Measurements from ENCODE around the gene COX4I2.
"Not testable (repeated sequence)": the region's sequence is repeated elsewhere in the genome, so short reads cannot be mapped to it uniquely, and the experiment has no call there.

Gene COX4I2

DNA sequence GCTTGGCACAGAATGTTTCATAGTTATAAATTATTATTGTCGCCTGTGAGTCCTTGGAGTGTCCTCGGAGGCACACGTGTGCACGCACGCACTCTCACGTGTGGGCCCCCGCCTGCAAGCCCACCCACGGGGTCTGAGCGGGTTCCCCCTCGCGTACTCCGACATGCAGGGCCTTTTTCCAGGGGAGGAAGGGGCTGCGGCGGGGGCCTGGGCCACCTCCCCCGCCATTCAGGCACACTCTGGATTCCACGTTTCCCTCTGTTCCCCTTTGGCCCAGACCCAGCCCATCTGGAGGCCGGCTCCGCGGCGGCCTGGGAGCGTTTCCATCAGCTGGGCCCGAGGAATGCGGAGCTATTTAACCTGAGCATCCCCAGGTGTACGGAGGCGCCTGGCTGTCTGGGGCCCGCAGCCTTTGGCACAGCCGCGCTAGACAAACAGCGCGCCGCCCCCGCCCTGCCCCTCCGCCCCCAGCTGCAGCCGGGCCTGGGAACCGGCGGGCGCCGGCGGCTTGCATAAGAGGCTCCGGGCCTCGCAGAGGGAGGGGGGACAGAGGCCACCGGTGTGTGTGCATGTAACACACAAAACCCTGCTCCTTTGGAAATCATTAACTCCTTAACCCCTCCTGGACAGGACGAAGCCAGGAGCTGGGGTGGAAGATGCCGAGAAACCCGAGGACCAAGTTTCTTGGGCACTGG lies 29.3 kb upstream of the COX4I2 start:
- DNase-seq, result no peak

DNA sequence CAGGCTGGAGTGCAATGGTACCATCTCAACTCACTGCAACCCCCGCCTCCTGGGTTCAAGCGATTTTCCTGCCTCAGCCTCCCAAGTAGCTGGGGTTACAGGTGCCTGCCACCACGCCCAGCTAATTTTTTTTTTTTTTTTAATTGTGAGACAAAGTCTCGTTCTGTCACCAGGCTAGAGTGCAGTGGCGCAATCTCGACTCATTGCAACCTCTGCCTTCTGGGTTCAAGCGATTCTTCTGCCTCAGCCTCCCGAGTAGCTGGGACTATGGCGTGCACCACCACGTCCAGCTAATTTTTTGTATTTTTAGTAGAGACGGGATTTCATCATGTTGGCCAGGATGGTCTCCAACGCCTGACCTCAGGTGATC lies 25.5 kb upstream of the COX4I2 start:
- DNase-seq, result not testable (repeated sequence)

- DNase-seq, result no peak
Measured at GRCh38 chr20:31615416-31615815, 22.3 kb upstream of the COX4I2 start.

DNA sequence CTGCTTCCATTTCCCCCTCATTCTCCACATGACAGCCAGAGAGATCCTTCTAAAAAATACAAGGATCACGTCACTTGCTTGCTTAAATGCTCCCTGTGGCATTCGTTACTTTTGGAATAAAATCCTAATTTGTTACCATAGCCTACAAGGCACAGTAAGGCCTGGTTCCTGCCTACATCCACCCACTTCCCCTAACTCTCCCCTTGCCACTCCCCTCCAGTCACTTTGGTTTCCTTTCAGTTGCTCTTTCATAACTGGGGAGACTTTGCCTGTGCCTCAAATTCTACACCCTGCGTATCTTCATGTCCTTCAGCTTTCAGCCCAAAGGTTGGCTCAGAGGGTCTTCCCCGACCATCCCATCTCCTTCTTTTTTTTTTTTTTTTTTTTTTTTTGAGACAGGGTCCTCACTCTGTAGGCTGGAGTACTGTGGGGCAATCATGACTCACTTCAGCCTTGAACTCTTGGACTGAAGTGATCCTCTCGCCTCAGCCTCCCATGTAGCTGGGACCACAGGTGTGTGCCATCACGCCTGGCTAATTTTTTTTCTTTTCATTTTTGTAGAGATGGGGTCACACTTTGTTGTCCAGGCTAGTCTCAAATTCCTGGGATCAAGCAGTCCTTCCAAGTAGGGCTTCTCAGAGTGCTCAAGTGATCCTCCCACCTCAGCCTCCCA lies 20.1 kb upstream of the COX4I2 start:
- DNase-seq, result peak; percentile 81

- no peak for DNase-seq
Measured at GRCh38 chr20:31620246-31620645, 17.5 kb upstream of the COX4I2 start.

DNA sequence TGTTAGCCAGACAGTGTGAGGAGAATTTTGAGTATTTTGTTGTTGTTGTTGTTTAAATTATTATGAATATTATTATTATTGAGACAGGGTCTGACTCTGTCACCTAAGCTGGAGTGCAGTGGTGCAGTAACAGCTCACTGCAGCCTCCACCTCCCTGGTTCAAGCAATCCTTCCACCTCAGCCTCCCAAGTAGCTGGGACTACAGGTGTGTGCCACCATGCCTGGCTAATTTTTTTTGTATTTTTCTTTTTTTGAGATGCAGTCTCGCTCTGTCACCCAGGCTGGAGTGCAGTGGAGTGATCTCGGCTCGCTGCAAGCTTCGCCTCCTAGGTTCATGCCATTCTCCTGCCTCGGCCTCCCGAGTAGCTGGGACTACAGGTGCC lies 14.6 kb upstream of the COX4I2 start:
- not testable (repeated sequence) for DNase-seq

DNA sequence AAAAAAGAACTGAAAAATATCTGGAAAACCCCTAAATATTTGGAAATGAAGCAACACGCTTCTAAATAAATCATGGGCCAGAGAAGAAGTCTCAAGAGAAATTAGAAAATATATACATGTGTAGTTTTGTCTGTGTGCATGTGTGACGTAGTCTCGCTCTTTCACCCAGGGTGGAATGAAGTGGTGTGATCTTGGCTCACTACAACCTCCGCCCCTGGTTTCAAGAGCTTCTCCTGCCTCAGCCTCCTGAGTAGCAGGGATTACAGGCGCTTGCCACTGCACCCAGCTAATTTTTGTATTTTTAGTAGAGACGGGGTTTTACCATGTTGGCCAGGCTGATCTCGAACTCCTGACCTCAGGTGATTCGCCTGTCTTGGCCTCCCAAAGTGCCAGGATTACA lies 11.2 kb upstream of the COX4I2 start:
- DNase-seq, result not testable (repeated sequence)

GRCh38 chr20:31628057-31628456 lies 9.7 kb upstream of the COX4I2 start:
- not testable (repeated sequence) for DNase-seq

GRCh38 chr20:31630187-31630790 lies 7.4 kb upstream of the COX4I2 start:
- no peak for DNase-seq

GRCh38 chr20:31632548-31633338 lies 5.0 kb upstream of the COX4I2 start:
- DNase-seq, result no peak

- DNase-seq, result no peak
Measured at GRCh38 chr20:31633339-31633914, 4.3 kb upstream of the COX4I2 start.

- DNase-seq, result no peak
Measured at GRCh38 chr20:31638317-31638716, 605 bp downstream of the COX4I2 start.

GRCh38 chr20:31638816-31639215 lies 1.1 kb downstream of the COX4I2 start:
- DNase-seq, result no peak

DNA sequence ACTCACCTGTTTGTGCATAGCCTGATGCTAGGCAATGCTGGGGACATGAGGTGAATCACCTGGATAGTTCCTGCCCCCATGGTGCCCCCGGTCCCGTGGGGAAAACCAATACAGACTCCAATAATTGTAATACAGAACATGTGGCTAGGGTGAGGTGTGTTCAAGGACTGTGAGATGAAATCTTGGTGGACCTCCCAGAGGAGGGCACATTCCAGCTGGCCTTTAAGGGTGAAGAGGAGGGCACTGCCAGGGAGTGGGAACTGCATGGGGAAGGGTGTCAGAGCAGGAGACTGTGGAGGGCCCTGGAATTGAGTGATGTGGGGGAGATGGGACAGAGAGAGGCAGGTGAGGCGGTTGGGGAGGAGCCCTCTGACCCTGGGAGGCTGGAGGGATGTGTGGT lies 2.5 kb downstream of the COX4I2 start:
- no peak for DNase-seq

DNA sequence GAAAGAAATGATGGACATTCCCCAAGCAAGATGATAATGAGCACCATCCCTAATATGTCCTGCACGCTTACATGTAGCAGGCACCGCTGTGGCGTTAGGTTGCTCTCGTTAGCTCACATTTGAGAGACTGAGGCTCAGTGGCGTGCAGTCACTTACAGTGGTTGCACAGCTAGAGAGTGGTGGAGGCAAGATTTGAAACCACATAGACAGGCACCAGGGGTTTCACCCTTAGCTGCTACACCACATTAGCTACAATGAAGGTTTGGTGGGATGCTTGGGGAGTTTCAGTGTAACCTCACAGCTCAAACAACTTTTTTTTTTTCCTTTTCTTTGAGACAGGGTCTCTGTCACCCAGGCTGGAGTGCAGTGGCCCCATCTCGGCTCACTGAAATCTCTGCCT lies 3.7 kb downstream of the COX4I2 start:
- DNase-seq, result no peak

- no peak for DNase-seq
Measured at GRCh38 chr20:31642837-31643236, 5.1 kb downstream of the COX4I2 start.

- no peak for DNase-seq
Measured at GRCh38 chr20:31643522-31643921, 5.8 kb downstream of the COX4I2 start.

GRCh38 chr20:31644701-31645100 lies 7.0 kb downstream of the COX4I2 start:
- DNase-seq, result no peak

DNA sequence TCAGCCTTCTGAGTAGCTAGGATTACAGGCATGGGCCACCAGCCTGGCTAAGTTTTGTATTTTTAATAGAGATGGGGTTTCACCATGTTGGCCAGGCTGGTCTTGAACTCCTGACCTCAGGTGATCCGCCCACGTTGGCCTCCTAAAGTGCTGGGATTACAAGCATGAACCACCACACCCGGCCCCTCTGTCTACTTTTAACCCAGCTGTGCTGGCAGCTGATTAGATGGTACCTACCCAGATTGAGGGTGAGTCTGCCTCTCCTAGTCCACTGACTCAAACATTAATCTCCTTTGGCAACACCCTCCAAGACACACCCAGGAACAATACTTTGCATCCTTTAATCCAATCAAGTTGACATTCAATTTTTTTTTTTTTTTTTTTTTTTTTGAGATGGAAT lies 10.4 kb downstream of the COX4I2 start:
- not testable (repeated sequence) for DNase-seq

DNA sequence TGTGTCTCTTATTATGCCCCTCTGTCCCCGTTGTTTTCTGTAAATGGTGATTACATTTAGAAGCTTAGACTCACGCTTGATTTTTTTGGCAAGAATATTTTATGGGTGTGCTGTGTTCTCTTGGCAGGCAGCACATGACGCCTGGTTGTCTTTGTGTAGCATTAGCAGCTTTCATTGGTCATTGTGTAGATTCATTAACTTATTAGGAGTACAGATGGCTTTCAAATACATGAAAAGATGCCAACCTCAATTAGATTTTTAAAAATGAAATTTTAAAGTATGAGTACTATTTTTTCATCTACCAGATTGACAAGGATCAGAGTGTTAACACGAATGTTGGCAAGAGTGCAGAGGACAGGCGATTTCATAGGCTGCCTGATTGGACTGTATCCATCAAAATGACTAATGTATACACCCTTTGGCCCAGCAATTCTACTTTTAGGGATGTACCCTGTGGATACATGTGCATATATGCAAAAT lies 15.2 kb downstream of the COX4I2 start:
- no peak for DNase-seq

DNA sequence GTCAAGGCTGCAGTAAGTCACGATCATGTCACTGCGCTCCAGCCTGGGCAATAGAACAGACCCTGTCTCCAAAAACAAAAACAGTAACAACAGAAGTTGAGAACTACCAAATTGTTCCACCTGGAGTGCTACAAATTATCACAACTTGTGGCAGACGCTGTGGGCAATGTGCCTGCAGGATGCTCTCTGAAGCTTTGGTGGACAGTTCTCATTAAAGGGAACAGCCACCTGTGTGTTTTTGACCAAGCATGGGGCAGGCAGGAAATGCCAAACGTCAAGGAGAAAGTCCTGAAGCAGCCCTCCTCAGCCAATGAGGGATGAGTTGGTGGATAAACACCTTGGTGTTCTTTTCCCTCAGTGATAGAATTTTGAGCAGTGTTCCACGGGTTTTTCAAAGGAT lies 15.8 kb downstream of the COX4I2 start:
- DNase-seq, result no peak

DNA sequence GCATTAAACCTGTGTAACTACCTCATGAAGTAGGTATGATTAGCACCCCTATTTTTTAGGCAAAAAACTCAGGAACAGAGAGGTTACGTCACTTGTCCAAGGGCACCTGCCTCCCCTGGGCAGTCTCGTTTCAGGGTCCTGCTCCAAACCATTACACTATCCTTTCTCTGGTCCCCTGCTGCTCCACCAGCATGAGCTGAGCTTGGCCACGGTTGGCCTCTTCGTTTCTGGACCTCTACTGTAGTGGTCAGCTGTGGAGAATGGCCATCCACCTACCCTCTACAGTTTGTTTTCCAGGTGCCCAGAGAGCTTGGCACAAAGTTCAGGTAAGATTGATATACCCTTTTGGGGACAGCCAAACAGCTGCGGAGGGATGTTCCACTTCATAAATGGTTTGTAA lies 16.8 kb downstream of the COX4I2 start:
- no peak for DNase-seq

All from inflammatory macrophage treated with lipopolysaccharide for 4 hours (primary cell).